SK-N-SH (cell line): ENCODE data around the gene TXNRD1. TPM values are rescaled to one million over a fixed set of nuclear protein-coding genes. Genes with fewer than 3 reads are reported as not detected.

Source experiments
- CTCF ChIA-PET: fragments of 300-600, 350-600 bp; formaldehyde crosslinking; extraction: SDS; loops from one replicate; lab custom pipeline; 2021; lab: Yijun Ruan, JAX
- POLR2A ChIA-PET: fragments of 350-600 bp; sonication (Branson Sonifier 250); formaldehyde crosslinking; extraction: SDS; loops from one replicate; lab custom pipeline; 2020; ENCODE audit warnings: antibody characterized with exemption, inconsistent platforms; lab: Yijun Ruan, JAX
- DNase-seq: peaks from one replicate; pipeline ENCODE4 v3.0.0; 2012
- H2AFZ ChIP-seq: fragments of 200-600 bp; sonication (generic); 2 replicates; pipeline ENCODE4 v1.8.1; 2016; ENCODE audit warnings: antibody characterized with exemption, mild to moderate bottlenecking, low read depth
- H3F3A ChIP-seq: fragments of 200-600 bp; sonication (generic); replicated peaks from 2 replicates; pipeline ENCODE3; 2016; ENCODE audit warnings: antibody characterized with exemption, mild to moderate bottlenecking; ENCODE audit not compliant: insufficient read depth
- H3K27ac ChIP-seq, 2 experiments: fragments of 200-500 bp in 1 of 2; fragments of 200-600 bp in 1 of 2; sonication (Bioruptor generic) in 1 of 2; sonication (generic), shearing (Covaris generic) in 1 of 2; 2 replicates each; pipeline versions ENCODE4 v1.5.1 to v1.6.1; 2014 to 2016; ENCODE audit warnings: low read depth in 2 of 2, inconsistent platforms in 1 of 2, low read length in 1 of 2, mild to moderate bottlenecking in 1 of 2, mixed read lengths in 1 of 2
- H3K27me3 ChIP-seq: fragments of 200-600 bp; sonication (generic), shearing (Covaris generic); 2 replicates; pipeline ENCODE4 v1.6.1; 2016; ENCODE audit warnings: mixed run types; ENCODE audit not compliant: insufficient read depth
- H3K36me3 ChIP-seq, 2 experiments: fragments of 200-500 bp in 1 of 2; fragments of 200-600 bp in 1 of 2; sonication (Bioruptor generic) in 1 of 2; sonication (generic) in 1 of 2; replicated peaks in 1 of 2; 2 replicates each; pipeline versions ENCODE3 to v1.5.1; 2014 to 2016; ENCODE audit warnings: low read length in 1 of 2, mild to moderate bottlenecking in 1 of 2; ENCODE audit not compliant: insufficient read depth in 2 of 2, control insufficient read depth in 1 of 2
- H3K4me1 ChIP-seq, 2 experiments: fragments of 200-500 bp in 1 of 2; fragments of 200-600 bp in 1 of 2; sonication (Bioruptor generic) in 1 of 2; sonication (generic), shearing (Covaris generic) in 1 of 2; 2 replicates each; pipeline versions ENCODE4 v1.5.1 to v1.6.1; 2014 to 2016; ENCODE audit warnings: low read depth in 1 of 2, low read length in 1 of 2, mixed run types in 1 of 2; ENCODE audit not compliant: insufficient read depth in 2 of 2, control insufficient read depth in 1 of 2
- H3K4me2 ChIP-seq: fragments of 200-600 bp; sonication (generic), shearing (Covaris generic); 2 replicates; pipeline ENCODE4 v1.6.1; 2017; ENCODE audit warnings: mixed run types
- H3K4me3 ChIP-seq, 2 experiments: fragments of 200-500 bp in 1 of 2; fragments of 200-600 bp in 1 of 2; sonication (Bioruptor generic) in 1 of 2; sonication (generic), shearing (Covaris generic) in 1 of 2; 2 replicates each; pipeline versions ENCODE4 v1.5.1 to v1.8.1; 2014 to 2016; ENCODE audit warnings: low read depth in 2 of 2, inconsistent platforms in 1 of 2, low read length in 1 of 2, mild to moderate bottlenecking in 1 of 2, mixed read lengths in 1 of 2, moderate library complexity in 1 of 2
- H3K79me2 ChIP-seq: fragments of 200-600 bp; sonication (generic); 2 replicates; pipeline ENCODE4 v1.8.1; 2017; ENCODE audit warnings: mild to moderate bottlenecking; ENCODE audit not compliant: insufficient read depth
- H3K9ac ChIP-seq: fragments of 200-600 bp; sonication (generic); 2 replicates; pipeline ENCODE4 v1.6.1; 2017; ENCODE audit warnings: mixed run types
- H3K9me2 ChIP-seq: fragments of 200-600 bp; sonication (generic); 2 replicates; pipeline ENCODE4 v1.6.1; 2017; ENCODE audit warnings: mixed run types
- H3K9me3 ChIP-seq: fragments of 200-600 bp; sonication (generic); 2 replicates; pipeline ENCODE4 v1.6.1; 2017; ENCODE audit warnings: mixed run types, mild to moderate bottlenecking, moderate library complexity
- H4K20me1 ChIP-seq: fragments of 200-600 bp; sonication (generic); 2 replicates; pipeline ENCODE4 v1.6.1; 2017; ENCODE audit warnings: mild to moderate bottlenecking, mixed run types; ENCODE audit not compliant: insufficient read depth
- CTCF ChIP-seq: fragments of 200-600 bp; sonication (generic); IDR thresholded peaks from 2 replicates; pipeline ENCODE4 v1.6.1; 2017; ENCODE audit warnings: antibody characterized with exemption, mild to moderate bottlenecking, moderate library complexity
- ELF1 ChIP-seq: IDR thresholded peaks from 2 replicates; pipeline ENCODE4 v1.4.0; 2012
- EP300 ChIP-seq, 2 experiments: IDR thresholded peaks; 2 replicates each; pipeline versions ENCODE4 v1.4.0 to v1.6.1; 2012; ENCODE audit warnings: borderline replicate concordance in 1 of 2, low read depth in 1 of 2, low read length in 1 of 2
- EZH2phosphoT487 ChIP-seq: fragments of 200-600 bp; sonication (generic); IDR thresholded peaks from 2 replicates; pipeline ENCODE4 v1.6.1; 2017; ENCODE audit warnings: low read depth, mixed run types, mild to moderate bottlenecking, antibody characterized with exemption, moderate library complexity, borderline replicate concordance
- FOSL2 ChIP-seq: IDR thresholded peaks from 2 replicates; pipeline ENCODE4 v1.4.0; 2012; ENCODE audit warnings: low read depth, mild to moderate bottlenecking, moderate library complexity, borderline replicate concordance
- FOXJ3 ChIP-seq: sonication (generic); formaldehyde crosslinking; IDR thresholded peaks from 2 replicates; pipeline ENCODE4 v1.5.1; 2020; ENCODE audit warnings: mild to moderate bottlenecking, missing genetic modification reagents
- FOXM1 ChIP-seq: IDR thresholded peaks from 2 replicates; pipeline ENCODE4 v1.4.0; 2012; ENCODE audit warnings: low read depth, mild to moderate bottlenecking
- GATA2 ChIP-seq: sonication (generic); formaldehyde crosslinking; IDR thresholded peaks from 2 replicates; pipeline ENCODE4 v1.5.0; 2020; ENCODE audit warnings: mild to moderate bottlenecking, missing genetic modification reagents
- JUND ChIP-seq: IDR thresholded peaks from 2 replicates; pipeline ENCODE4 v1.4.0; 2012
- MAX ChIP-seq: IDR thresholded peaks from 2 replicates; pipeline ENCODE4 v1.4.0; 2012; ENCODE audit warnings: low read depth
- MXI1 ChIP-seq: IDR thresholded peaks from 2 replicates; pipeline ENCODE4 v1.6.1; 2012; ENCODE audit warnings: mild to moderate bottlenecking, low read depth, low read length, improper control_type of control experiment
- RCOR1 ChIP-seq: fragments of 150-350 bp; IDR thresholded peaks from 2 replicates; pipeline ENCODE4 v1.6.1; 2017; ENCODE audit warnings: antibody characterized with exemption, low read length
- RFX5 ChIP-seq: IDR thresholded peaks from 2 replicates; pipeline ENCODE4 v1.6.1; 2012; ENCODE audit warnings: mild to moderate bottlenecking, improper control_type of control experiment, low read length
- RXRA ChIP-seq: IDR thresholded peaks from 2 replicates; pipeline ENCODE4 v1.4.0; 2012; ENCODE audit warnings: low read depth, mild to moderate bottlenecking, borderline replicate concordance
- SMC3 ChIP-seq: IDR thresholded peaks from 2 replicates; pipeline ENCODE4 v1.6.1; 2012; ENCODE audit warnings: low read depth, low read length, improper control_type of control experiment
- USF1 ChIP-seq: IDR thresholded peaks from 2 replicates; pipeline ENCODE4 v1.4.0; 2012; ENCODE audit warnings: low read depth, borderline replicate concordance
- WGBS: methylation state at CpG from one replicate; pipeline ENCODE4 v1.1.6; 2017; ENCODE audit warnings: low lambda C conversion rate; 5-methylcytosine and 5-hydroxymethylcytosine counted together
- polyA plus RNA-seq, 3 experiments: library from polyadenylated mRNA; depleted of rRNA; stranded (reverse); fragments of >200 nt; gene quantifications; 2 replicates each; pipeline ENCODE4 v1.2.3, GENCODE V29; 2012

The TXNRD1 gene
- polyA plus RNA-seq, 1 of the 3 experiments (the other 2 are of a cell fraction) = 143 TPM

GRCh38 chr12:104351057-104351983 lies 135.7 kb downstream of the TXNRD1 start:
- ChIA-PET POLR2A (no interaction called here), CTCF (interaction anchor here (0.7 to 1.2 kb wide), 3 partner anchors 30 to 132 kb away, joined by 3 read pairs; no protein-coding TSS in a partner anchor)
- Histone ChIP-seq H3F3A (peaks cover 11% of the 10 kb centered on the region), H3K4me3 (no peak overlapping the region), H3K4me1 (no peaks in the 10 kb centered on the region), H3K27me3 (no peaks in the 10 kb centered on the region), H4K20me1 (peaks cover 13% of the 10 kb centered on the region), H3K9me2 (no peaks in the 10 kb centered on the region), H3K4me2 (no peak overlapping the region), H2AFZ (no peak overlapping the region), H3K9ac (no peak overlapping the region), H3K9me3 (no peaks in the 10 kb centered on the region), H3K27ac (no peak overlapping the region), H3K36me3 (peaks cover 62 to 65% of the 10 kb centered on the region in 2 experiments)
- WGBS = 96% methylated on average over 4 of the region's 4 CpGs
- DNase-seq = no peak
- no peak for TF ChIP-seq USF1
- TF ChIP-seq RCOR1 = no peak
- TF ChIP-seq FOXM1 = no peak
- no peak for TF ChIP-seq JUND
- TF ChIP-seq FOXJ3 (CRISPR knock-in tag) = no peak
- no peak for TF ChIP-seq RXRA
- no peak for TF ChIP-seq EZH2phosphoT487
- no peak for TF ChIP-seq ELF1
- TF ChIP-seq MXI1 = no peak
- no peak for TF ChIP-seq GATA2 (CRISPR knock-in tag)
- no peak for TF ChIP-seq MAX
- no peak for TF ChIP-seq RFX5
- TF ChIP-seq EP300 (IDR thresholded peaks at IDR 0.05; ENCODE audit: borderline replicate concordance in 1 of 2, low read depth in 1 of 2, low read length in 1 of 2) = no peak
- no peak for TF ChIP-seq CTCF
- TF ChIP-seq SMC3 = no peak
- no peak for TF ChIP-seq FOSL2
- TF ChIP-seq, all 33 proteins: peak for 0
- peaks cover 18% of the 10 kb centered on the region for H3K79me2 ChIP-seq
